HCT116 (cell line): Measurements from ENCODE around the gene LDAF1. TPM values are rescaled to one million over a fixed set of nuclear protein-coding genes. Genes with fewer than 3 reads are reported as not detected.

ENCODE experiments used
- ATAC-seq: fragments of 200-7000 bp; cut with Tn5 transposase; 2 replicates; pipeline ENCODE4 v1.9.1; 2020; ENCODE audit warnings: mild to moderate bottlenecking, moderate library complexity
- BruUV-seq: library from RNA; stranded (reverse); fragments of 400-500 nt; replicated peaks from 2 replicates; lab custom pipeline; 2021; lab: Mats Ljungman, UMichigan
- CTCF ChIA-PET: fragments of 300-600 bp; sonication (Branson Sonifier 250); formaldehyde crosslinking; loops from one replicate; lab custom pipeline; 2021; ENCODE audit warnings: antibody characterized with exemption; lab: Charles Lee
- POLR2A ChIA-PET: fragments of 300-600, 350-600 bp; sonication (Branson Sonifier 250); formaldehyde crosslinking; loops from one replicate; lab custom pipeline; 2021; ENCODE audit warnings: antibody characterized with exemption; lab: Charles Lee
- RAD21 ChIA-PET, 2 experiments: fragments of 300-600 bp; sonication (Branson Sonifier 250); formaldehyde crosslinking; loops; one replicate each; lab custom pipeline; 2023; ENCODE audit warnings: low total read pairs in 2 of 2; ENCODE audit not compliant: uncharacterized antibody in 2 of 2, unreplicated experiment in 2 of 2, low non-redundant PET in 1 of 2; lab: Charles Lee
- DNase-seq: peaks from one replicate; pipeline ENCODE4 v3.0.0-alpha.2; 2010; ENCODE audit warnings: low read depth, low spot score
- H2AFZ ChIP-seq: fragments of 200-600 bp; shearing (Covaris generic), sonication (generic); 2 replicates; pipeline ENCODE4 v1.6.1; 2017; ENCODE audit warnings: low read depth, mixed run types, mixed read lengths, antibody characterized with exemption, low read length; ENCODE audit not compliant: poor library complexity, severe bottlenecking
- H3K27ac ChIP-seq: 2 replicates; pipeline ENCODE4 v1.5.1; 2012; ENCODE audit warnings: low read depth, low read length
- H3K27me3 ChIP-seq: fragments of 200-600 bp; sonication (generic); 2 replicates; pipeline ENCODE4 v1.6.1; 2016; ENCODE audit warnings: mixed run types, low read length, mixed read lengths; ENCODE audit not compliant: insufficient read depth
- H3K36me3 ChIP-seq, 2 experiments: fragments of 200-500 bp in 1 of 2; fragments of 200-600 bp in 1 of 2; sonication (Bioruptor generic) in 1 of 2; sonication (generic) in 1 of 2; 2 replicates each; pipeline versions ENCODE4 v1.5.1 to v1.6.1; 2014 to 2016; ENCODE audit warnings: low read length in 2 of 2, inconsistent platforms in 1 of 2, mixed read lengths in 1 of 2, mixed run types in 1 of 2; ENCODE audit not compliant: insufficient read depth in 2 of 2, control insufficient read depth in 1 of 2
- H3K4me1 ChIP-seq, 2 experiments: fragments of 200-600 bp in 1 of 2; sonication (generic) in 1 of 2; 2 replicates each; pipeline versions ENCODE4 v1.5.1 to v1.6.1; 2012 to 2017; ENCODE audit warnings: low read length in 2 of 2, inconsistent platforms in 1 of 2, mild to moderate bottlenecking in 1 of 2, mixed read lengths in 1 of 2, mixed run types in 1 of 2, moderate library complexity in 1 of 2; ENCODE audit not compliant: insufficient read depth in 2 of 2, control insufficient read depth in 1 of 2
- H3K4me2 ChIP-seq: fragments of 200-600 bp; sonication (generic); 2 replicates; pipeline ENCODE4 v1.6.1; 2017; ENCODE audit warnings: mixed run types, low read length, mixed read lengths
- H3K4me3 ChIP-seq, 2 experiments: fragments of 200-600 bp in 1 of 2; sonication (generic) in 1 of 2; replicated peaks in 1 of 2; 2 replicates each; pipeline ENCODE4 v1.5.1; 2011 to 2016; ENCODE audit warnings: low read length in 2 of 2, control low read depth in 1 of 2, low read depth in 1 of 2, mild to moderate bottlenecking in 1 of 2, mixed read lengths in 1 of 2, mixed run types in 1 of 2
- H3K79me2 ChIP-seq: fragments of 200-600 bp; sonication (generic); 2 replicates; pipeline ENCODE4 v1.6.1; 2017; ENCODE audit warnings: mild to moderate bottlenecking, mixed run types, low read length, moderate library complexity, mixed read lengths; ENCODE audit not compliant: insufficient read depth
- H3K9ac ChIP-seq: fragments of 200-600 bp; sonication (generic); 2 replicates; pipeline ENCODE4 v1.6.1; 2016; ENCODE audit warnings: low read length, mixed read lengths
- H3K9me2 ChIP-seq: fragments of 200-600 bp; sonication (generic), shearing (Covaris generic); 2 replicates; pipeline ENCODE4 v1.6.1; 2017; ENCODE audit warnings: mixed run types, mild to moderate bottlenecking, moderate library complexity; ENCODE audit not compliant: insufficient read depth
- H3K9me3 ChIP-seq, 2 experiments: fragments of 200-500 bp in 1 of 2; fragments of 200-600 bp in 1 of 2; sonication (Bioruptor generic) in 1 of 2; sonication (generic) in 1 of 2; 2 replicates each; pipeline ENCODE4 v1.6.1; 2014 to 2017; ENCODE audit warnings: low read length in 2 of 2, mixed read lengths in 2 of 2, inconsistent platforms in 1 of 2, low read depth in 1 of 2, mild to moderate bottlenecking in 1 of 2, mixed run types in 1 of 2, moderate library complexity in 1 of 2; ENCODE audit not compliant: control insufficient read depth in 1 of 2, insufficient read depth in 1 of 2
- H4K20me1 ChIP-seq: fragments of 200-600 bp; sonication (generic), shearing (Covaris generic); 2 replicates; pipeline ENCODE4 v1.6.1; 2017; ENCODE audit warnings: mixed run types, mild to moderate bottlenecking, moderate library complexity; ENCODE audit not compliant: insufficient read depth
- EGR1 ChIP-seq: IDR thresholded peaks from 2 replicates; pipeline ENCODE4 v1.6.1; 2012; ENCODE audit warnings: low read depth
- EZH2phosphoT487 ChIP-seq: fragments of 200-600 bp; IDR thresholded peaks from 2 replicates; pipeline ENCODE4 v1.6.1; 2018; ENCODE audit warnings: antibody characterized with exemption, borderline replicate concordance
- FOSL1 ChIP-seq: IDR thresholded peaks from 2 replicates; pipeline ENCODE4 v1.6.1; 2012; ENCODE audit warnings: low read depth
- POLR2AphosphoS5 ChIP-seq: IDR thresholded peaks from 2 replicates; pipeline ENCODE4 v1.6.1; 2011; ENCODE audit warnings: mild to moderate bottlenecking, low read depth, low read length, moderate library complexity
- RAD21 ChIP-seq: IDR thresholded peaks from 2 replicates; pipeline ENCODE4 v1.6.1; 2012; ENCODE audit warnings: low read depth, mild to moderate bottlenecking
- SP1 ChIP-seq: IDR thresholded peaks from 2 replicates; pipeline ENCODE4 v1.6.1; 2012; ENCODE audit warnings: low read depth
- SRF ChIP-seq: IDR thresholded peaks from 2 replicates; pipeline ENCODE4 v1.6.1; 2012; ENCODE audit warnings: low read depth
- TCF7L2 ChIP-seq: IDR thresholded peaks from 2 replicates; pipeline ENCODE4 v1.7.0; 2011; ENCODE audit warnings: borderline replicate concordance, inconsistent platforms; ENCODE audit not compliant: insufficient read depth, insufficient read length; ENCODE audit errors: extremely low read depth
- intact Hi-C: fragments of 100-400 bp; cut with micrococcal nuclease; formaldehyde crosslinking; loops from 2 replicates; pipeline ENCODE4 v1.10.0; 2022
- total RNA-seq: library from RNA; stranded (reverse); gene quantifications from one replicate; pipeline ENCODE4 v1.2.1, GENCODE V29; 2021; ENCODE audit not compliant: unreplicated experiment
- TF ChIP-seq, protein P1 (sequence below): IDR thresholded peaks from 2 replicates; pipeline ENCODE4 v1.6.1; 2012

LDAF1 gene
- total RNA-seq, 1 experiment from 2014 or later: 30.0 TPM

DNA sequence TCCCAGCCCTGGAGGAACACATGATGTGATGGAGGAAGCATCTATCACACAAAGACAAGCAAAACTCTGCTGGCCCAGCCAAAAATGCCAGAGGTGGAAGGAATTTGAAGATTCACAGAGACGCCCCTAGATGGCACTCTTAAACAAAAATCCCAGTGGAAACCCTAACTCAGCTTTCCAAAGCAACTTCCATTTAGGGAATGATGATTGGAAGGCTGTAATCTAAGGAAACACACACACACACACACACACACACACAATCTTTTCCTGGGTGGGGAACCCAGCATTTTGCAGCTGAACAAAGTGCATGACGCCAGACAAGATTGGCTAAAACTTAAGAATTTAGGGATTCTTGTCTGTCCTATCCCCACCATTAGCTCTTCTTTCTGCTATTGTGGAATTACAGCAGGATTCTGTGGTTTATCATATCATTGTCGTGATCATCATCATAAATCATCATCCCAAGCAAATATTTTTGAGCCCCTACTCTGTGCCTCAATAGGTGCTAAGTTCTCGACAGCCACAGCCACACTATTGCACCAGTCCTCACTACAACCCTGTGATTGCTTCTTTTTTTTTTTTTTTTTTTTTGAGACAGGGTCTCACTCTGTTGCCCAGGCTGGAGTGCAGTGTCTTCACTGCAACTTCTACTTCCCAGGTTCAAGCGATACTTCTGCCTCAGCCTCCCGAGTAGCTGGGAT, 1.6 kb upstream of the LDAF1 start (continued):
- TF ChIP-seq EZH2phosphoT487 (no peak), FOSL1 (no peak), SP1 (0 out of 2 replicates have a peak, but pooled peaks have one; percentile 18), RAD21 (peak; percentile 86), SRF (peak; percentile 92)

DNA sequence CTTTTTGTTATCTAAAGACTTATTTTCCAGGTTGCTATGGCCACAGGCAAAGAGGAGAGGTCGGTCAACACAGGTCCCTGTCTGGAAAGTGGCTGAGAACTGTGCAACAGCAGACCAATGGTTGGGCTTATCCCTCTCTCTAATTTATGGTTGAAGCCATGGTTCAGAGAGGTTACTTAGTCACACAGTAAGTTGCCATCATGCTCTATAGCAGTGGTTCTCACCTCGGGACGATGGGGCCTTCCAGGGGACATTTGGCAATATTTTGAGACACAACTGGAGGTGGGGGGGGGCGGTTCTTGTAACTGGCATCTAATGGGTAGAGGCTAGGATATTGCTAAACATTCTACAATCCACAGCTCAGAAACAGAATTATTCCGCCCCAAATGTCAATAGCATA, 842 bp upstream of the LDAF1 start:
- TF ChIP-seq SRF (no peak), TCF7L2 (no peak), EGR1 (no peak), POLR2AphosphoS5 (no peak), SP1 (no peak)
- TF ChIP-seq, protein P1, sequence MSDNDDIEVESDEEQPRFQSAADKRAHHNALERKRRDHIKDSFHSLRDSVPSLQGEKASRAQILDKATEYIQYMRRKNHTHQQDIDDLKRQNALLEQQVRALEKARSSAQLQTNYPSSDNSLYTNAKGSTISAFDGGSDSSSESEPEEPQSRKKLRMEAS: no peak

More for the DNA sequence above, 842 bp upstream of the LDAF1 start:
- Histone ChIP-seq H3K9ac (peak overlapping the region; percentile 69), H3K36me3 (peaks cover 8 to 9% of the 10 kb centered on the region in 2 experiments), H3K9me2 (no peaks in the 10 kb centered on the region), H3K79me2 (peaks cover 10% of the 10 kb centered on the region; the same call in 1 of the 2 replicates), H3K27me3 (no peaks in the 10 kb centered on the region), H3K4me3 (peak overlapping the region in 1 of 2 experiments; percentile 74; a peak in 2 of 4 replicates), H3K27ac (no peak overlapping the region), H2AFZ (peak overlapping the region; percentile 76), H3K9me3 (no peaks in the 10 kb centered on the region), H4K20me1 (no peaks in the 10 kb centered on the region), H3K4me1 (peaks cover 15 to 27% of the 10 kb centered on the region in 2 experiments), H3K4me2 (peak overlapping the region; percentile 78)
- no peak for ATAC-seq
- RAD21 ChIA-PET: interaction anchor here (0.6 to 1.7 kb wide), 3 partner anchors 15 to 143 kb away, joined by 3 to 10 read pairs (median 7); no protein-coding TSS in a partner anchor
- intact Hi-C loops: loop anchor here (2.0 to 5.0 kb wide), 4 partner anchors 305 to 1515 kb away; no protein-coding TSS in a partner anchor
- no TSS peak for BruUV-seq
- no peak for DNase-seq
- POLR2A ChIA-PET: no interaction called here
- CTCF ChIA-PET: interaction anchor here (1.3 to 4.9 kb wide), 5 partner anchors 9 to 1164 kb away, joined by 5 to 60 read pairs (median 7); no protein-coding TSS in a partner anchor
